ENCODE results near the gene PCDHA1.

DNA sequence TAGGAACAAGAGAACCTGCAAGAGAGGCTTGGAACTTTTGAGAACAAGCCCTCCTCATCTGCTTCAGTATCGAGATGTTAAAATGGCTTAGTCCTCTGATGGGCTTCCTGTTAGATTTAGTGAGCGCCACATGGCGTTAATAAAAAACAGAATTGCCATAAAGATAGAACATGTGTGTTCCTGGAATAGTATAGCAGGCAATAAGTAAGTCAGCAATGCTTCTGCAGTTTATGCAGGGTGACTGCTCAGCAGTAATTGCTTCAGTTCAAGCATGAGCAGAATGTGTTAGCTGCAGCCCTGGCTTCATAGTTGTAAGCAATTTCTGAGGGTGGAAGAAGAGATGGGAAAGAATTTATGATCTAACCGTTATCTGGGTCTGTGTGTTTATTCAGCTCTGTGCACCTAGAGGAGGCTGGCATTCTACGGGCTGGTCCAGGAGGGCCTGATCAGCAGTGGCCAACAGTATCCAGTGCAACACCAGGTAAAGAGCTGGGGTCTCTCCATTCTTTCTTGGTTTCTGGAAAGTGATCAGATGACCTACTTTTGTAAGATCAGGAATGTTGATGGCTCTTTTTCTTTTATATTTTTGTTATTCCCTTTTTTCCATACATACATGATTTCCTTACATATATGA lies 196.3 kb downstream of the PCDHA1 start:
- no peak for TF ChIP-seq GATA2 (IDR thresholded peaks at IDR 0.05; ENCODE audit: low read depth, low read length)
- TF ChIP-seq GATA3 (IDR thresholded peaks at IDR 0.05; ENCODE audit: low read depth, low read length) = no peak
